NCI-H774 (cell line): ENCODE results near the gene CHPF2.

ENCODE experiments used
- DNase-seq: peaks from one replicate; lab custom pipeline; 2025; lab: John Stamatoyannopoulos, UW

CHPF2 gene

DNA sequence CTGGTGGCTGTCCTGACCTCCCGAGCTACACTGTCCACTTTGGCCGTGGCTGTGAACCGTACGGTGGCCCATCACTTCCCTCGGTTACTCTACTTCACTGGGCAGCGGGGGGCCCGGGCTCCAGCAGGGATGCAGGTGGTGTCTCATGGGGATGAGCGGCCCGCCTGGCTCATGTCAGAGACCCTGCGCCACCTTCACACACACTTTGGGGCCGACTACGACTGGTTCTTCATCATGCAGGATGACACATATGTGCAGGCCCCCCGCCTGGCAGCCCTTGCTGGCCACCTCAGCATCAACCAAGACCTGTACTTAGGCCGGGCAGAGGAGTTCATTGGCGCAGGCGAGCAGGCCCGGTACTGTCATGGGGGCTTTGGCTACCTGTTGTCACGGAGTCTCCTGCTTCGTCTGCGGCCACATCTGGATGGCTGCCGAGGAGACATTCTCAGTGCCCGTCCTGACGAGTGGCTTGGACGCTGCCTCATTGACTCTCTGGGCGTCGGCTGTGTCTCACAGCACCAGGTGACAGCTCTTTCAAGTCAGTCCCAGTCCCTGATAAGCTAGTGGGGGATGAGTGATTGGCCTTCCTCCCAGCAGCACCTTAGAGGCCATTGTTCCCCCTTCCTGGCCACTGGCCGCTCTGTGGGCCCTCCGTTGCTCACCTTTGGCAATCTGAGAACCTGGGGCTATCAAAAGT is 3.0 kb downstream of the CHPF2 start:
- no peak for DNase-seq

DNA sequence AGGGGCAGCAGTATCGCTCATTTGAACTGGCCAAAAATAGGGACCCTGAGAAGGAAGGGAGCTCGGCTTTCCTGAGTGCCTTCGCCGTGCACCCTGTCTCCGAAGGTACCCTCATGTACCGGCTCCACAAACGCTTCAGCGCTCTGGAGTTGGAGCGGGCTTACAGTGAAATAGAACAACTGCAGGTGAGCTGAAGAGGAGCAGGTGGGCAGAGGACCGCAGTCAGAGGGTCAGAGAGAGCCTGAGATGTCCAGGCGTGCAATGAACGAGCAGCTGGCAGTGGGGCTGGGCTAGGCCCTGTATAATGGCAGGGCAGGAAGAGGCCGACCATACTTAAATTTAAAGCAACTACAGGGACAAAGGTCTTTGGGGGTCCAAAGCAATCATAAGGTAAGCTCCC is 4.1 kb downstream of the CHPF2 start:
- no peak for DNase-seq

DNA sequence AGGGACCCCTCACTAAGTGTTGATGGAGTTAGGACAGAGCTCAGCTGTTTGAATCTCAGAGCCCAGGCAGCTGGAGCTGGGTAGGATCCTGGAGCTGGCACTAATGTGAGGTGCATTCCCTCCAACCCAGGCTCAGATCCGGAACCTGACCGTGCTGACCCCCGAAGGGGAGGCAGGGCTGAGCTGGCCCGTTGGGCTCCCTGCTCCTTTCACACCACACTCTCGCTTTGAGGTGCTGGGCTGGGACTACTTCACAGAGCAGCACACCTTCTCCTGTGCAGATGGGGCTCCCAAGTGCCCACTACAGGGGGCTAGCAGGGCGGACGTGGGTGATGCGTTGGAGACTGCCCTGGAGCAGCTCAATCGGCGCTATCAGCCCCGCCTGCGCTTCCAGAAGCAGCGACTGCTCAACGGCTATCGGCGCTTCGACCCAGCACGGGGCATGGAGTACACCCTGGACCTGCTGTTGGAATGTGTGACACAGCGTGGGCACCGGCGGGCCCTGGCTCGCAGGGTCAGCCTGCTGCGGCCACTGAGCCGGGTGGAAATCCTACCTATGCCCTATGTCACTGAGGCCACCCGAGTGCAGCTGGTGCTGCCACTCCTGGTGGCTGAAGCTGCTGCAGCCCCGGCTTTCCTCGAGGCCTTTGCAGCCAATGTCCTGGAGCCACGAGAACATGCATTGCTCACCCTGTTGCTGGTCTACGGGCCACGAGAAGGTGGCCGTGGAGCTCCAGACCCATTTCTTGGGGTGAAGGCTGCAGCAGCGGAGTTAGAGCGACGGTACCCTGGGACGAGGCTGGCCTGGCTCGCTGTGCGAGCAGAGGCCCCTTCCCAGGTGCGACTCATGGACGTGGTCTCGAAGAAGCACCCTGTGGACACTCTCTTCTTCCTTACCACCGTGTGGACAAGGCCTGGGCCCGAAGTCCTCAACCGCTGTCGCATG is 5.2 kb downstream of the CHPF2 start:
- no peak for DNase-seq

DNA sequence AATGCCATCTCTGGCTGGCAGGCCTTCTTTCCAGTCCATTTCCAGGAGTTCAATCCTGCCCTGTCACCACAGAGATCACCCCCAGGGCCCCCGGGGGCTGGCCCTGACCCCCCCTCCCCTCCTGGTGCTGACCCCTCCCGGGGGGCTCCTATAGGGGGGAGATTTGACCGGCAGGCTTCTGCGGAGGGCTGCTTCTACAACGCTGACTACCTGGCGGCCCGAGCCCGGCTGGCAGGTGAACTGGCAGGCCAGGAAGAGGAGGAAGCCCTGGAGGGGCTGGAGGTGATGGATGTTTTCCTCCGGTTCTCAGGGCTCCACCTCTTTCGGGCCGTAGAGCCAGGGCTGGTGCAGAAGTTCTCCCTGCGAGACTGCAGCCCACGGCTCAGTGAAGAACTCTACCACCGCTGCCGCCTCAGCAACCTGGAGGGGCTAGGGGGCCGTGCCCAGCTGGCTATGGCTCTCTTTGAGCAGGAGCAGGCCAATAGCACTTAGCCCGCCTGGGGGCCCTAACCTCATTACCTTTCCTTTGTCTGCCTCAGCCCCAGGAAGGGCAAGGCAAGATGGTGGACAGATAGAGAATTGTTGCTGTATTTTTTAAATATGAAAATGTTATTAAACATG is 6.0 kb downstream of the CHPF2 start:
- DNase-seq: no peak

DNA sequence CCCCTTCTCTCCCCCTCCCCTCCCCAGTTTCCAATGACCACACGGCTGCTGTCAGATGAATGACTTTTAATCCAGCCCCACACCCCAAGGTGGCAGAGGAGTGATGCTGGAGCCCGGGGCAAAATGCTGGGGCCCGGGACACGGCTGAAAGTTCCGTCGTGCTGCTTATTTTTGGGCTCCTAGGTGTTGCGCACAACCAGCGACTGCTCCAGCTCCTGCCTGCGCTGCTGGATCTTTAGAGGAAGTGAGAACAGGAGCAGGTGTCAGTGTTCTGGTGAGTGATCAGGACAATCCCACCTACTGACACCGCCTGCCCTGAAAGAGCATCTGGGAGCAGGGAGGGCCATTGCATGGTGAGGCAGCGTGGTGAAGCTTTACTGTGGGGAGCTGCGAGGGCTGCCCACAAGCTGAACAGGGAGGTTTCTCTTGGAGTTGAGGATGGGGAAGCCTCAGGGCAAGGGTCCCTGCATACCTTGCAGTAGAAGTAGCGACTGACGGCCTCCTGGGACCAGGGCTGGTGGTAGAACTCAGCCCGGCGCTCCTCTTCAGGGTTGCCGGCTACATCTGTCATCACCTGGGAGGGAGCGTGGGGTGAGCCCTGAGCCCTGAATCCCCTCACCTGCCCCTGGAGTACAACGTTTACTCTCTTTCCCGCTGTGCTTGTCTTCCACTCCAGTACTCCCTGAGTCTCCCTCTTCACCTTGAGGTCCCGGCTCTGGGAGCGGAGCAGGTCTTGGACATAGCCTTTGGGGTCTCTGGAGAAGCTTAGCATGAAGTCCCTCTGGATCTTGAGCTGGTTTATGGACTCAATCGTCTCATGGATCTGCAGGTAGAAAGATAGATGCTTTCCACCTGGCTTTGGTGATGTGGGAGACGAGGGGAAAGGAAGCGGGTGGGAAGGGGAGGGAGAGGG is 6.9 kb downstream of the CHPF2 start:
- no peak for DNase-seq

DNA sequence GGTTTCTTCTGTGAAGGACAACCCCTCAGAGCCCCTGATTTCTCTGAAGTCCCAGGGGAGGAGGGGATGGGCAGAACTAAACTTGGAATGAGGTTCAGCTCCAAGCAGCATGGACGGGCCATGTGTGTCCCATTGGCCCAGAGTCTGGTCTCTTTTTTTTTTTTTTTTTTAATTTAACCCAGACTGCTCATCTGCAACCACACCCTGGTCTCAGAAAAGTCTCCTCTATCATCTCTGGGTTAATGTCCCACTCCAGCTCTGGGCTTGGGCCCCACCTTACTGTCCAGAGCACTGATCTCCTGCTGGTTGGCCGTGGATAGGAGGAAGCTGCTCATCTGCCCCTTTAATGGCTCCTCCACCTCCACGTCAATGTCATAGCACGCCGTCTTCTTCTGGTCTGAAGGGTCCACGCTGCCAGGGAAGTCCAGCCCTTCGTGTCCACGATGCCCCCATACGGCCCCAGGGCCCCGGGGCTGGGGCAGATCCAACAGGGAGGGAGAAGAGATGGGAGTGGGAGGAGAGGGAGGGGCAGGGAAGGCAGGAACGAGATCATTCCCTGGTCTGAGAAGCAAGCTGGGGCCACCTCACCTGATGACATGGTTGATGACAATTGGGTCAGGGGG is 7.7 kb downstream of the CHPF2 start:
- no peak for DNase-seq

DNA sequence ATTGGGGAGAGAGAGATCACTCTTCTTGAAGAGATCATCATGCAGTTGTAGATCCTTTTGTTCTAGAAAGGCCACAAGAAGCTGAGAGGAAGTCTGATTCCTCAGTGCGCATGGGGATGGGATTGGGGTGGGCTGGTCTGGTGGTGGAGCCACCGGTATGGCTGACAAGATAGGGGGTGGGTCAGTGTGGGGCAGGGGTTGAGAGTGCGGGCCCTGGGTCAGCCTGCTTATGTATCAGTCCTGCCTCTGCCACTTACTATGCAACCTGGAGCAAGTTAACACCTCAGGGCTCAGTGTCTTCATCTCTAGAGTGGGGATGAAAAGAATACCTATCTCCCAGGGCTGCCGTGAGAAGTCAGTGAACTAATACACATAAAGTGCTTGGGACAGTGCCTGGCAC is 8.3 kb downstream of the CHPF2 start:
- DNase-seq: no peak

DNA sequence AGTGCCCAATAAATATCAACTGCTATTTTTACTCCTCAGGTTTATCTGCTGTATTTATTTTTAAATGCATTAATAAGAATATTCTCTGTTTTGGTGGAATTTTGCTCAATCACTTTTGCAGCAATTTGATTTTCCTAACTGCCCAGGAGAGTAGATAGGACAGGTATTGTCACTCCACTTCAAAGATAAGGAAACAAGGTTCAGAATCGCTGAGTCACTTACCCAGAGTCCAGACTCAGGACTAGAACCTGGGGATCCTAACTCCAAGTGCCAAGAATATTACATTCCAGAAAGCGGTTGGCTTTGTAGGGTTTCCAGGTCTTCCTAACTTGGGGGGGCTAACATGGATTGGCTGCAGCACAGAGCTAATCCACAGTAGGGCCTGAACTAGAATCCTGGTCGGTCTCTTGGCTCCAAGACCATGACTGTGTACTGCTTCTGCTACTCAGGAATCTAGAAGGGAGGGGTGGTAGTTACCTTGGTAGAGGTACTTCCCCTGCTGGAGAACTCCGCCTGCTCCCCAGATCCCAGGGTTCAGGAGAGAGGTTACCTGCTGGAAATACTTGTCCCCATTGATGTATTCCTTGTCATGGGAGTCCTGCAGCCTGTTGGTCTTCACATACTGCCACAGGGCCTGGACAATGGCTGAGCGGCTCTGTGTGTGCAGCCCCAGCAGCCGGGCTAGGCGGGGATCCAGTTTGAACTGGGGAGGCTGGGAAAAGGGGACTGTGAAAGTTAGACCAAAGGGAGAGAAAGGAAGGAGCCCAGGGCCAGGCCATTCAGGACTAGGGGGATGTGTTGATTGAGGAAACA is 8.9 kb downstream of the CHPF2 start:
- no peak for DNase-seq

DNA sequence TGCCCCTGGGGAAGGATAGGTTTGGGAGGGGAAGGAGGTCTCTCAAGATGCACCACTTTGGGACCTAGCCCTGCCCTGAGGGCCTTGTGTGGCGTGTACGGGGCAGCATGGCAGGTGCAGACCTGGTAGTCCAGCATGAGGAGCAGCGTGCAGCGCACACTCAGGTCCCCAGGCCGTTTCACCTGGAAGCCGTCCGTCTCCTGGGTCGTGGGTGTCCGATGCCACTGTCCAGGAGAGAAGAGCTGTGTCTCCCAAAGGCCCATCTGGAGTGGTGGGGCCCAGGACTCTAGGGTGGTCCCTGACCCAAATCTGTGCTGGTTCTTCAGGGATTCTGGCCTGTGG is 9.4 kb downstream of the CHPF2 start:
- no peak for DNase-seq

DNA sequence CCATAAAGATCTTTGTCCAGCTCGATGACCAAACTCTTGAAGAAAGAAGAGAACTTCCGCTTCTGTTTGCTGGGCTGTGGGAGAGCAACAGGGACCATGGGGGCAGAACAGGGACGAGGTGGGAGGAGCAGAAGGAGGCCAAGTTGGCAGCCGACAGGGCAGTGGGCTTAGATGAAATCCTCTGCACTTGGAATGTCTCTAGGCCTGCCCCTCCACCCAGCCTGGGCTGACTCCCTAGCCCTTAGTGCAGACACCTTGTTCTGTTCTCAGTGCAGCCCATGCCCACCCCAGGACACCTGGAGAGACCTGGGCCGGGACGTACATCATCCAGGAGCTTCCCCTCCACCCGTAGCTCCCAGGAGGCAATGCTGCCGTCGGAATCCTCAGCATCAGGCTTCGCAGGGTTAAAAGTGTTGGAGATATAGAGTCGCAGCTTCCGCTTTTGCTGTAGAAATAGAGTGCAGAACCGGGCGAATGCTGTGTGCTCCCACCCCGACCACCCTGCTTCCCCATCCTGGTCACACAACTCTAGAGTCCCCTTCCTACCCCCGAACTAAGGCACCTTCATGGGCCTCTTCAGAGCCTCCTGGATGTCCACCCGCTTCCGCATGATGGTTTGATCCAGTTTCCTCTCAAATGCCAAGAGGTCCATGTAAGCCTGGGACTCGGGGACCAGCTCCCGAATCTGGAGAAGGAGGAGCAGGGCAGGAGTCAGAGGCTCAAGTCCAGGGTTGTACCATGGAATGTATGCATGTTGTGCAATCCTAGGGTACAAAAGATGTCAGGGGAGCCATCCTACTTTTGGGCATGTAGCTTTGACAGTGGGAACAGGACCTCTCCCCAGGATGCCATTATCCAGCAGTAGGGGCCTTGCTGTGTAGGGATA is 10.1 kb downstream of the CHPF2 start:
- no peak for DNase-seq

DNA sequence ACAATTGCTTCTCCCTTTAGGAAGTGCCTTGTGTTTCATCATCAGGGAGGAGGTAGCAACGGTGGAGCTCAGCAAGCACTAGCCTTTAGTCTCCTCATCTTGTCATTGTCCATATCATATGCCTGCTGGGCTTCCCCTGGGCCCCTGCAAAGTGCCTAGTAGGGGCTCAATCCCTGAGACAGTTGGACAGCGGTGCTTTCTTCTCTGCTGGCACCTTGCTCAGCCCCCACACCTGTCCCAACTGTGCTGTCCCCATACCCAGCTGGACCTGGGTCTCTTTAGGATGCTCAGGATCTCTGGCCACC is 10.7 kb downstream of the CHPF2 start:
- no peak for DNase-seq

DNA sequence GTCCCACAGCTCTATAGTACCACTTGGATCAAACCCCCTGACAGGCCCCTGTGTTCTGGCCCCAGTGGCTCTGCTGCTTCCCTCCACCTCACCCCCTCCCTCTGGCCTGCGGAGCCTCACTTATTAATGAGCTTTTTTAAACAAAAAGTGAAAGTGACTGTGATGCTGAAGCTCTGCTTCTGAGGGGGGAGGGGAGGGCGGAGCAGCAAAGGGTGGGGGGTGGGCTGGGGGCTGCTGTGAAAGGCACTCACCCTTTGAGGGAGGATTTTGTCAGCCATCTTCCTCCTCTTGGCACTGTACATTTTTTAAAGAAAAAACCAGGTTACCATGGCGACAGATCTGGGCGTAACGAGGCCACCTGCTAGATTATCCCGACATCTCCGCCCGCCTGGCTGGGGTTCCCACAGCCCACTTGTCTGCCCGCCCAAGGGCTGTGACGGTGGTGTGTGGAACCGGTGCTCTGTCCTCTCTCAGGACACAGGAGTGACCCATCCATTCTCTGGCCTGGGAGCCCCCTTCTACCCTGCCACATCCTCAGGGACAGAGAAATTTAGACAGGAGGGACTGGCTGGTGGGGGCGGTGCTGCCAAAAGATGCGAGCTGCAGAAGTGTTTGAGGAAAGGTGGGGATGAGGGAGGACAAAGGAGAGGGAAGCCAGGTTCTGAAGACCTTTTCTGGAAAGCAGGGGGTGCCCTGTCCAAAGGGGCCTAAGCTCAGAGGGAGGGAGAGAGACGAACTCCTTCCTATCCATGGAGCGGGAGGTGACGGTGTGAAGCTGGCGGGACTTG is 11.3 kb downstream of the CHPF2 start:
- no peak for DNase-seq

DNA sequence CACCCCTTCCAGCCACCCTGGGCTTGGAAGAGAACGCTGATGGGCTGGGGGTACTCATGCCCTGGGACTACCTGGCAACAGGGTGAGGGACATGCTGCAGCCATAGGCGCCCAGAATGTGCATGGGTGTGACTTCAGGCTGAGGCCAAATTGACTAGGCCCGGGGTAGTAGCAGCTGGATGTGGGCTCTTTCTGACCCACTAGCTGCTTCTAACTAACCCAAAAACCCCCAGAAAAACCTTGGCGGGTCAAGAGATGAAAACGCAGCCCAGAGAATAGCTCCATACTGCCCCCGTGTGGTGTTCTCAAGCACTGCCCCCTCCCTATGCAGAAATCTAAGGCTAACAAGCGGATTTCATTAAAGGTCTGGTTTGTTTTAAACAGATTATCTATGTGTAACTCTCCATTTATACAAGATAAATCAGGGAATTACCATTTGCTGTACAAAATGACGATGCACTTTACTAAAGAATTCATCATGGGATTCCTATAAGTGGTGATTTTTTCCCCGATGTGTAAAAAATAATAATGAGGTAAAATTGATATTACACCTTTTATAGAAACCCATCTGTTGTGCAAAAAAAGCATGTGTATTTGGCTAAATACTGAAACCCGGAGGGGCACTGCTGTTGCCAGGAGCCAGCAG is 12.0 kb downstream of the CHPF2 start:
- peak; percentile 23 for DNase-seq

DNA sequence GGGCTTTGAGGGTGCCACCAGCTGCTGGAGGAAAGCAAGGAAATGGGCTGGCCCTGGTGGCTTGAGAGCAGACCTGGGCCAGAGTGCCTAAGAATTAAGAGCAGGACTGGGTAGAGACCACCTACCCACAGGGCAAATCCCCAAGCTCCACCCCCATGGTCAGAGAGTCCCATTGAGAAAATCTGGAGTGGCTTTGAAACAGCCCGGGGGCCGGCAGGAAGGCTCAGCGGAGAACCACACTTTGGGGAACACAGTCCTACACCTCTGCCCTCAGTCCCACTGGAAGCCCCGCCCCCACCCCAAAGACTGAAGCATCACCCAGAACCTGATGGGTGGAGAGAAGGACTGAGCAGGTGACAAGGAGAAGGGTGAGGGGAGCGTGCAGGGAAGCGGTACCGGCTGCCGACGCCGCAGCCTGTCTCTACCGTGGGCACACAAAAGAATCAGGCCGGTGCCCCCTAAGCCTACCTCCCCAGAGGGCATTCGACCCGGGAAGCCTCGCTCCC is 12.6 kb downstream of the CHPF2 start:
- DNase-seq: no peak

DNA sequence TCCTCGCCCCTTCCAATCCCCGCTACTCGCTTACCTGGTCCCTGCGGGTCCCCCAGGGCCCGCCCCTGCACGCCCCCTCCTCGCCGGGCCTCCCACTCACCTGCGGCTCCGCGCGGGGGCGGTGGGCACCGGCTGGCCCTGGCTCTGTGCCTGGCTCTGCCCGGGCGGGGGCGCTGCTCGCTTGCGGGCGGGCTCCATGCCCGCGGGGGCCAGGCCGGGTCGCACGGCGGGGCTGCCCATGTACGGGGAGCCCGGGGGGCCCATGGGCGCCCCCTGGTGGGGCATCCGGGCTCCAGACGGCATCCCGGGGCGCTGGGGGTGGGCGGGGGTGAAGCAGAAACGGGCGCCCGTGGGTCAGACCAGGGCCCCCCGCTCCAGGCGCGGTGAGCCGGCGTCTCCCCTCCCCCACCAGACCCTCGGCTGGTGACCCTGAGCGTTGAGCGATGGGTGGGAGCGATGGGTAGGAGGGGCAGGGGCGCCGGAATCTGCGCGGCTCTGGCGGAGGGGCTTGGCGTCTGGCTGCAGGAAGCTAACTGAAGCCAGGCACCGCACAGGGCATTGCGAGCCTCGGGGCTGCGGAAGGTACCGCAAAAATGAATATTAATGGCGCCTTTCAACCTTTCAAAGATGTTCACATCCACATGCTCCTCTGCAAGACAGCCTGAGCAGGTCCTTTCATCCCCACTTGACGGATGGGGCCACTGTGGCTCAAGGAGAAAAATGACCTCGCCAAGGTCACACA is 13.2 kb downstream of the CHPF2 start:
- DNase-seq: no peak

DNA sequence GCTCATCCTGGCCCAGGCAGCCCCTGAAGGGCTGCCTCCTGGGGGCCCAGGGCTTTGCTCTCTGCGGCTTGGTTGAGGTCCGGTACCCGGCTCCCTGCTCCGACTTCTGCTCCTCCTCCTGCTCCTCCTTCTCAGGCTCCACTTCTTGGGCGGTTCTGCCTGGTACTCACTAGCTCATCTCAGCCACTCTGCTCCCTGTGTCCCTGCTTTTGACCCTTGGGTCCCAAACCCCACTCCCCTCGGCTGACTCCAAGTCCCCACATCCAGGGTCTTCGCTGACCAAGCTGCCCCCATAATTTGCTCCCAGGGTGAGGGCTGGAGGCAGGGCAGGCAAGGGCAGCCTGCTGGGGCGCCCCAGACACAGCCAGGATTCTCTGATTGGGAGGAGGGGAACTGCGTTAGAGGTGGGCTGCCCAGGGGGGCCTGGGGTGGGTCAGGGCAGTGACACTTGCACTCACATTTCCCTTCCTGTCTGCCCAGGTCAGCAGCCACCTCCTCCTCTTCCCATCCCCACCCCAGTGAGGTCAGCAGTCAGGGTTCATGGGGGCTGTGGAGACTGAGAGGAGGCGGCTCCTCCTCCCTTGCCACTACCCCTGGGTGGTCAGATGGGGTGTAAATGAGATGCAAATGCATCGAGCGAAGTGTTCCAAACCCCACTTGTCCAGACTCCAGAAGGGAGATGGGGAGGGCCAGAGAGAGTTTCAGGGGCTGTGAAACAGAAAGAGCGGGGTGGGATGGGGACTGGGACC is 14.0 kb downstream of the CHPF2 start:
- no peak for DNase-seq
